ENCODE data around the gene QRICH2.
"Not testable (repeated sequence)": the region's sequence is repeated elsewhere in the genome, so short reads cannot be mapped to it uniquely, and the experiment has no call there.

Gene QRICH2

GRCh38 chr17:76265624-76266243, 42.3 kb downstream of the QRICH2 start:
- DNase-seq = peak; percentile 30

DNA sequence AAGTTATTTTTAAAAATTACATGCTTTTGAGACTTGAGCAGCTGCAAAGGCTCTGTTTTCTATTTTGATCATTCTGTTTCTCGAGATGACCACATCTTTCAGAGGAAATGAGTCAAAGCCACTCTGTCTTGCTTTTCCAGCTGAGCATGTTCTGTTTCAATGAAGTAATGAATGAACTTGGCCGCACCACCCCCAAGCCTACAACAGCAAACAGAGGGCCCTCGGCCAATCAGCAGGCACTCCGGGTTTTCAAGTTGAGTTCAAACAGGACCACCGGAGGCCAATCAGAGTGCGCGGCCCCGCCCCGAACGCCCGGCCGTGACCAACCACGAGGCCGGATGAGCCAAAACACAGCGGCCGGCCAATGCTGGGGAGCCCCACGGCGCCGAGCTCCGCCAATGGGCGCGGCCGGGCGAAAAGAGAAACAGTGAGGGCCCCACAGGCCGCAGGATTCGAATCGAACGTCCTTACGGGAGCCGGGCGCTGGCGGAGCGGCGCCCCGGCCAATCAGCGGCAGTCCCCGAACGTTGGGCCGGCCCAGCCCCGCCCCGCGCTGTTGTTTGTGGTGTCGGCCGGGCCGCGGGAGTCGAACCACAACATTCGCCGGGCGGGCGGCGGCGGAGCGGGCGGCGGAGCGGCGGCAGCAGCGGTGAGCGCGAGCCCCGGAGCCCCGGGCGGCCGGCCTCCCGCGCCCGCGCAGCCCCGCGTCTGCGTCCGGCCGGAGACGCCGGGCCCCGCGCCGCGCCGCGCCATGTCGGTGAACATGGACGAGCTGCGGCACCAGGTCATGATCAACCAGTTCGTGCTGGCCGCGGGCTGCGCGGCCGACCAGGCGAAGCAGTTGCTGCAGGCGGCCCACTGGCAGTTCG, 43.1 kb downstream of the QRICH2 start, which contains the start of gene UBALD2:
UBALD2 (plus strand) TSS at position 594 of the 869 bp plus-strand sequence; CDS start at position 752, 158 bp downstream.
- DNase-seq = peak; percentile 97

DNA sequence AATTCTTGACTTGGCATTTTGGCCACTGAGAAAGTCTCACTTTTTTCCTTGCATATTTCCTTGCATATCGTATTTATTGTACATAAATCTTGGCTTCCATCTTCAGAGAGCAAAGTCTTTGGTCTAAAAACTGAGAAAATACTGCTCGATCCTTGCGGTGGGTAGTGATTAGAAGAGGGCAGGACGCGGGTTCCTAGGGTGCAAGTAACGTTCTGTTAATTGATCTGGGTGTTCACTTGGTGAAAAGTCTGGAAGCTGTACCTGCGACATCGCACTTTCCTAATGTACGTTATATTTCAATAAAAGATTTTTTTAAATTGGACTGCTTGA, 43.7 kb downstream of the QRICH2 start:
- DNase-seq = no peak

DNA sequence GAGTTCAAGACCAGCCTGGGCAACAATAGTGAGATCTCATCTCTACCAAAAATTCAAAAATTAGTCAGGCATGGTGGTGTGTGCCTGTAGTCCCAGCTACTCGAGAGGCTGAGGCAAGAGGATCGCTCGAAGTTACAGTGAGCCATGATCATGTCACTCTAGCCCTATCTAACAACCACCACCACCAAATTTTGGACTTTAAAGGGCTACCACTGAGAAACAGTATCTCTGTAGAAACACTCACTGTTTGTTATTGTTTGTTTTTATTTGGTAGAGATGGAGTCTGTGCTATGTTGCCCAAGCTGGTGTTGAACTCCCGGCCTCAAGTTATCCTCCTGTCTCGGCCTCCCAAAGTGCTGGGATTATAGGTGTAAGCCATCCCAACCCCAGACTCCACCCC, 44.2 kb downstream of the QRICH2 start:
- no peak for DNase-seq

- DNase-seq = no peak
Measured at GRCh38 chr17:76262732-76263344, 45.2 kb downstream of the QRICH2 start.

GRCh38 chr17:76261421-76262215, 46.5 kb downstream of the QRICH2 start:
- no peak for DNase-seq

DNA sequence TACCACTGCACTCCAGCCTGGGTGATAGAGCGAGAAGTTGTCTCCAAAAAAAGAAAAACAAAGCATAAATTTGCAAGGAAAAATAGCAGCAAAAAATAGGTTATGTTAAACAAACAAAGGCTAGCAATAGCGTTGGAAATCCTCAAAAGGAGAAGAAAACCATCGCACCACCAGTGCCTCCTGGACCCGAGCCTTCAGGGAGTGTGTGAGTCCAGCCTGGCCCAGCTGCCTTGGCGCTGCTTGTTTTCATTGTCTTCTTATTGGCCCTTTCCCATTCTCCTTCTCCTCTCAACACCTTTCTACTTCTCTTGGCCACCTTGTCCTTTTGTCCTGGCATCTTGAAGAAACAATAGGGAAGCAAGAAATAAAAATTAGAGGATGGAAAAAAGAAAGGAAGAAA, 47.4 kb downstream of the QRICH2 start:
- no peak for DNase-seq

GRCh38 chr17:76260220-76260619, 47.9 kb downstream of the QRICH2 start:
- no peak for DNase-seq

GRCh38 chr17:76256430-76257050, 51.5 kb downstream of the QRICH2 start:
- not testable (repeated sequence) for DNase-seq

- no peak for DNase-seq
Measured at GRCh38 chr17:76255801-76256429, 52.2 kb downstream of the QRICH2 start.

DNA sequence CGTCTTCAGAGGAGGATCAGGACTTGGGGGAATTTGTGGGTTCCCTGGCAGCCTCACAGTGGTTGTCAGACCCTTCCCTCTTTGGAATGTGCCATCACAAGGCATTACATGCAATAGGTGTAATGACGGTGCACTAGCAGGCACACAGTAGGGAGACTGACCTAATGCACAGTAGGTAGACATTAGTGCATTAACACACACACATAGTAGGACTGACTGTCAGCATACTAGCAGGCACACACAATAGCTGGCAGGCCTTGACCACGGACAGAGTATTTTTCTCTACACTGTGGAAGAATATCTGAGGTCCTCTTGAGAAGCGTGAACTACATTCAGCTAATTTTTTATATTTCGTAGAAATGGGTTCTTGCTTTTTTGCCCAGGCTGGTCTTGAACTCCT, 53.8 kb downstream of the QRICH2 start:
- no peak for DNase-seq

- DNase-seq = no peak
Measured at GRCh38 chr17:76253841-76254240, 54.2 kb downstream of the QRICH2 start.

- not testable (repeated sequence) for DNase-seq
Measured at GRCh38 chr17:76252967-76253766, 54.9 kb downstream of the QRICH2 start.

- no peak for DNase-seq
Measured at GRCh38 chr17:76252040-76252954, 55.8 kb downstream of the QRICH2 start.

DNA sequence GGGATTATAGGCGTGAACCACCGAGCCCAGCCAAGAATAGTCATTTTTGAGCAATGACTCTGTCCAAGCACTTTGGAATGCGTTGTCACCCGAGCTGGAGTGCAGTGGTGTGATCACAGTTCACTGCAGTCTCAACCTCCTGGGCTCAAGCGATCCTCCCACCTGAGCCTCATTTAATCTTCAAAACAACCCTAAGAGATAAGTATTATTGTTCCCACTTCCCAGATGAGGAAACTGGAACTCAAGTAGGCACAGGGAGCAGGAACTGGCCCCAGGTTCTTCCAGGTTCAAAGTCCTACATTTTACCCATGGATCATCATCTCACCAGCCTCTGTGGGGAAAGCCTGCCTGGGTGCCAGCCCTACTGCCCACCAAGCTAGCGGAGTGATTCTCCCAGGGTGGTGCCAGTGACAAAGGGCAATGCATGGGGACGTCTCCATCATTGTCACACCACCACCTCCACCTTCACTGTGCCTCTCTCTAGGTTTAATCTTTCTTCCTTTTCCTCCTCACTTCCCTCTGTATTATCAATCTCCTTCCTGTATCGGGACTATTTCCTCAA, 56.5 kb downstream of the QRICH2 start:
- DNase-seq = no peak

DNA sequence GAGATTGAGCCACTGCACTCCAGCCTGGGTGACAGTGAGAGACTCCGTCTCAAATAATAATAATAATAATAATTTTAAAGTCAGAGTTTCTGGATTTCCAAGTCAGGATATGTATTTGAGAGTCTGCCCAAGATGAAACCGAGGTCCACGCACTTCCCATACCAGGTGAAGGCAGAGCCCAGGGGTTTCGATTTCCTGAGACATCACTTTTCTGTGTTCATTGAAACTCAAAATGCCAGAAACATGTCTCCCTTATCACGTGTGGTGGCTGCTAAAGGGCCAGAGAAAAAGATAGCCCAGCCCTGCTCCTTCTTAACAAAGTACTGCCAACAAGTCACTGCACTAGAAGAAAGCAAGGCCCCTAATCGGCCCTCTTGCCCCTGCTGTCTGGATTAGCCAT, 57.9 kb downstream of the QRICH2 start:
- DNase-seq = no peak

DNA sequence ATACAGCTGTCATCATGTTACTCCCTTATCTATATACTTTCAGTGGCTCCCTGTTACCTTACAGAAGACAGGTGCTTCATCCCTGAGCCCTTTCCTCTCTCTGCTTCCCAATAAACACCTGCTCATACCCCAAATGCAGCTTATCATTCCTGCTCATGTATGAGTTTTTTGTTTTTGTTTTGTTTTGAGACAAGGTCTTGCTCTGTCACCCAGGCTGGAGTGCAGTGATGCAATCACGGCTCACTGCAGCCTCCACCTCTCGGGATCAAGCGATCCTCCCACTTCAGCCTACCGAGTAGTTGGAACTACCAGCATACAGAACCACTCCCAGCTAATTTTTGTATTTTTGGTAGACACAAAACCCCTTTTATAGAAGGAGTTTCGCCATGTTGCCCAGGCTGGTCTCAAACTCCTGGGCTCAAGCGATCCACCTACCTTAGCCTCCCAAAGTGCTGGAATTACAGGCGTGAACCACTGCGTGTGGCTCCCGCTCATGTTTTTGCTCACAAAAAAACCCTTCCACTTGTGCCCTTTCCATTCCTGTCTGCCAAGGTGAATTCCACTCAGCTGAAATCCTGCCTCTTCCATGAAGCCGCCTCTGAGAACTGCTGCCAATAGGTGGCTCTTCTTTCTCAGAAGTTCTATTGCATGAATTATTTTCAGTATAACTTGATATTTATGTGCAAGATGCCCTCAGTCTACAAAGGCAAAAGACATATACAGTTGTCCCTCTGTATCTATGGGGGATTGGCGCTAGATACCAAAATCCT, 59.9 kb downstream of the QRICH2 start:
- no peak for DNase-seq

DNA sequence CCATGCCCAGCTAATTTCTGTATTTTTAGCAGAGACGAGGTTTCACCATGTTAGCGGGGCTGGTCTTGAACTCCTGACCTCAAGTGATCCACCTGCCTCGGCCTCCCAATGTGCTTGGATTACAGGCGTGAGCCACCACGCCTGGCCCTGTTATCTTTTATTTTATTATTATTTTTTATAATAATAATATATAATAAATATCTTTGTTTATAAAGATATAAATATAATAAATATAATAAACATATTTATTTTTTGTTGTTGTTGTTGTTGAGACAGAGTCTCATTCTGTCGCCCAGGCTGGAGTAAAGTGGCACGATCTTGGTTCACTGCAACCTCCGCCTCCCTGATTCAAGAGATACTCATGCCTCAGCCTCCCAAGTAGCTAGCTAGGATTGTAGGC, 60.8 kb downstream of the QRICH2 start:
- DNase-seq = no peak
